ENCODE measurements around the gene RANBP3.

Gene RANBP3

GRCh38 chr19:5926641-5927440 is 51.1 kb downstream of the RANBP3 start:
- DNase-seq (ENCODE audit: low read depth): no peak

- no peak for DNase-seq (ENCODE audit: low read depth)
Observed at GRCh38 chr19:5925830-5926427, 52.0 kb downstream of the RANBP3 start.

GRCh38 chr19:5923356-5923755 is 54.6 kb downstream of the RANBP3 start:
- DNase-seq (ENCODE audit: low read depth): no peak

GRCh38 chr19:5922161-5922545 is 55.8 kb downstream of the RANBP3 start:
- no peak for DNase-seq (ENCODE audit: low read depth)

- no peak for DNase-seq (ENCODE audit: low read depth)
Observed at GRCh38 chr19:5921516-5922160, 56.3 kb downstream of the RANBP3 start.

GRCh38 chr19:5918463-5919079 is 59.4 kb downstream of the RANBP3 start:
- DNase-seq (ENCODE audit: low read depth): no peak

GRCh38 chr19:5917431-5918107 is 60.4 kb downstream of the RANBP3 start:
- no peak for DNase-seq (ENCODE audit: low read depth)

- DNase-seq (ENCODE audit: low read depth): no peak
Observed at GRCh38 chr19:5916181-5916708, 61.7 kb downstream of the RANBP3 start.

GRCh38 chr19:5915782-5916165 is 62.2 kb downstream of the RANBP3 start:
- DNase-seq (ENCODE audit: low read depth): no peak

GRCh38 chr19:5914946-5915781 is 62.8 kb downstream of the RANBP3 start:
- DNase-seq (ENCODE audit: low read depth): no peak

GRCh38 chr19:5914358-5914774 is 63.6 kb downstream of the RANBP3 start:
- no peak for DNase-seq (ENCODE audit: low read depth)

- no peak for DNase-seq (ENCODE audit: low read depth)
Observed at GRCh38 chr19:5913739-5914357, 64.1 kb downstream of the RANBP3 start, which contains the start of gene CAPS. Gene CAPS, plus strand, starts transcription at chr19:5914254. Its CDS starts 153 bp downstream, at chr19:5914407.

- DNase-seq (ENCODE audit: low read depth): no peak
Observed at GRCh38 chr19:5911366-5911765, 66.6 kb downstream of the RANBP3 start.

- DNase-seq (ENCODE audit: low read depth): no peak
Observed at GRCh38 chr19:5910638-5910907, 67.4 kb downstream of the RANBP3 start.

GRCh38 chr19:5908773-5909442 is 69.0 kb downstream of the RANBP3 start:
- DNase-seq (ENCODE audit: low read depth): no peak

GRCh38 chr19:5907241-5907640 is 70.7 kb downstream of the RANBP3 start:
- no peak for DNase-seq (ENCODE audit: low read depth)

GRCh38 chr19:5905114-5905778 is 72.7 kb downstream of the RANBP3 start:
- DNase-seq (ENCODE audit: low read depth): no peak

- DNase-seq (ENCODE audit: low read depth): peak; percentile 100
Observed at GRCh38 chr19:5904352-5905113, 73.4 kb downstream of the RANBP3 start, which contains the start of gene VMAC. Gene VMAC, plus strand, starts transcription at chr19:5904872. Its CDS starts 19 bp downstream, at chr19:5904891.
